ENCODE measurements around the gene FBXL14. TPM values are rescaled to one million over a fixed set of nuclear protein-coding genes. Genes with fewer than 3 reads are reported as not detected.

FBXL14 gene
- total RNA-seq, 2 donors from 2014 or later: 10.0 to 20.4 TPM

DNA sequence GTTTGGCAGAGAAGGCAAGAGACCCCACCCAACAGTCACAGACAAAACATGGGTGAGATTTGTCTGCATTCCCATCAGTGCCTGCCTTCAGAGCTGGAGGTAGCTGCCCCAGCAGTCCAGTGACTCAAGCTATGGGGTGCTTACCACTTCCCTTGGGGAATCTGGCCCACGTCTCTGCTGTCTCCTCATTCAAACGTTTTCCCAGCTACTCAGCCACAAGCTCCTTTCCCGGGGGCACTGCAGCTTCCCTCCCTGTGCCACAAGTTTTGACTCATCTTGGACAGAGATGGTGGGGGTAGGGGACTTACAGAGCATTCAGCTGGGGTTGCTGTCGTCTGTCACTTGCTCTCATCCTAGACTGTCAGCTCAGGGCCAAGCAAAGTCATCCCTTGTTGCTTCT is 66.6 kb downstream of the FBXL14 start:
- peak; percentile 52 for DNase-seq
- H3K9me3 ChIP-seq (ENCODE audit: control insufficient read depth, low read length): no peaks in the 10 kb centered on the region
- H3K36me3 ChIP-seq (ENCODE audit: control insufficient read depth, insufficient read depth, low read length): no peaks in the 10 kb centered on the region
- H3K36me3 Mint-ChIP-seq (ENCODE audit: low read depth): no peaks in the 10 kb centered on the region
- peaks cover 7% of the 10 kb centered on the region for H3K4me1 ChIP-seq (ENCODE audit: control insufficient read depth, insufficient read depth, low read length)
- TF ChIP-seq, protein P1, sequence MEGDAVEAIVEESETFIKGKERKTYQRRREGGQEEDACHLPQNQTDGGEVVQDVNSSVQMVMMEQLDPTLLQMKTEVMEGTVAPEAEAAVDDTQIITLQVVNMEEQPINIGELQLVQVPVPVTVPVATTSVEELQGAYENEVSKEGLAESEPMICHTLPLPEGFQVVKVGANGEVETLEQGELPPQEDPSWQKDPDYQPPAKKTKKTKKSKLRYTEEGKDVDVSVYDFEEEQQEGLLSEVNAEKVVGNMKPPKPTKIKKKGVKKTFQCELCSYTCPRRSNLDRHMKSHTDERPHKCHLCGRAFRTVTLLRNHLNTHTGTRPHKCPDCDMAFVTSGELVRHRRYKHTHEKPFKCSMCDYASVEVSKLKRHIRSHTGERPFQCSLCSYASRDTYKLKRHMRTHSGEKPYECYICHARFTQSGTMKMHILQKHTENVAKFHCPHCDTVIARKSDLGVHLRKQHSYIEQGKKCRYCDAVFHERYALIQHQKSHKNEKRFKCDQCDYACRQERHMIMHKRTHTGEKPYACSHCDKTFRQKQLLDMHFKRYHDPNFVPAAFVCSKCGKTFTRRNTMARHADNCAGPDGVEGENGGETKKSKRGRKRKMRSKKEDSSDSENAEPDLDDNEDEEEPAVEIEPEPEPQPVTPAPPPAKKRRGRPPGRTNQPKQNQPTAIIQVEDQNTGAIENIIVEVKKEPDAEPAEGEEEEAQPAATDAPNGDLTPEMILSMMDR (conservative IDR thresholded peaks at IDR 0.05): no peak
- no peak overlapping the region for H3K4me3 ChIP-seq (ENCODE audit: low read length)
- no peak overlapping the region for H3K9ac ChIP-seq (ENCODE audit: extremely low read depth, low read length, poor library complexity, severe bottlenecking)
- H3K4me3 Mint-ChIP-seq: no peak overlapping the region
- H3K27ac Mint-ChIP-seq: no peak overlapping the region
- H3K9me3 Mint-ChIP-seq: no peaks in the 10 kb centered on the region
- 70 to 100% methylated on average over 1 to 4 of the region's 4 CpGs for WGBS, 2 experiments (ENCODE audit: insufficient coverage in 1 of 2, insufficient read length in 1 of 2)
- peaks cover 30% of the 10 kb centered on the region for H3K4me1 Mint-ChIP-seq
- H3K27me3 Mint-ChIP-seq (ENCODE audit: insufficient read depth): peaks cover 78% of the 10 kb centered on the region
- peaks cover 58% of the 10 kb centered on the region for H3K27me3 ChIP-seq (ENCODE audit: control insufficient read depth, insufficient read depth, low read length, poor library complexity, severe bottlenecking)
- no peak overlapping the region for H3K27ac ChIP-seq (ENCODE audit: low read depth, low read length)

DNA sequence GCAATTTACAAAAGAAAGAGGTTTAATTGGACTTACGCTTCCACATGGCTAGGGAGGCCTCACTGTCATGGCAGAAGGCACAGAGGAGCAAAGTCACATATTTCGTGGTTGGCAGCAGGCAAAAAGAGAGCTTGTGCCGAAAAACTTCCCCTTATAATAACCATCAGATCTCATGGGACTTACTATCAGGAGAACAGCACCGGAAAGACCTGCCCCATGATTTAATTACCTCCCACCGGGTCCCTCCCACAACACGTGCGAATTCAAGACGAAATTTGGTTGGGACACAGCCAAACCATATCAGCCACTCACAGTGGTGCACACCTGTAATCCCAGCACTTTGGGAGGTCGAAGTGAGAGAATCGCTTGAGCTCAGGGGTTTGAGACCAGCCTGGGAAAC is 68.5 kb downstream of the FBXL14 start:
- Mint-ChIP-seq H3K36me3 (ENCODE audit: low read depth) (no peaks in the 10 kb centered on the region), H3K27ac (no peak overlapping the region), H3K4me1 (peaks cover 30% of the 10 kb centered on the region), H3K27me3 (ENCODE audit: insufficient read depth) (peaks cover 60% of the 10 kb centered on the region), H3K9me3 (no peaks in the 10 kb centered on the region), H3K4me3 (no peak overlapping the region)
- Histone ChIP-seq H3K27me3 (ENCODE audit: control insufficient read depth, insufficient read depth, low read length, poor library complexity, severe bottlenecking) (peaks cover 40% of the 10 kb centered on the region), H3K9ac (ENCODE audit: extremely low read depth, low read length, poor library complexity, severe bottlenecking) (no peak overlapping the region), H3K27ac (ENCODE audit: low read depth, low read length) (no peak overlapping the region), H3K4me3 (ENCODE audit: low read length) (no peak overlapping the region), H3K4me1 (ENCODE audit: control insufficient read depth, insufficient read depth, low read length) (peaks cover 7% of the 10 kb centered on the region), H3K36me3 (ENCODE audit: control insufficient read depth, insufficient read depth, low read length) (no peaks in the 10 kb centered on the region), H3K9me3 (ENCODE audit: control insufficient read depth, low read length) (no peaks in the 10 kb centered on the region)
- TF ChIP-seq, protein P1 (conservative IDR thresholded peaks at IDR 0.05): no peak
- WGBS, 2 experiments (ENCODE audit: insufficient coverage in 1 of 2, insufficient read length in 1 of 2): 82 to 90% methylated on average over 7 to 10 of the region's 10 CpGs
- DNase-seq: peak; percentile 37

DNA sequence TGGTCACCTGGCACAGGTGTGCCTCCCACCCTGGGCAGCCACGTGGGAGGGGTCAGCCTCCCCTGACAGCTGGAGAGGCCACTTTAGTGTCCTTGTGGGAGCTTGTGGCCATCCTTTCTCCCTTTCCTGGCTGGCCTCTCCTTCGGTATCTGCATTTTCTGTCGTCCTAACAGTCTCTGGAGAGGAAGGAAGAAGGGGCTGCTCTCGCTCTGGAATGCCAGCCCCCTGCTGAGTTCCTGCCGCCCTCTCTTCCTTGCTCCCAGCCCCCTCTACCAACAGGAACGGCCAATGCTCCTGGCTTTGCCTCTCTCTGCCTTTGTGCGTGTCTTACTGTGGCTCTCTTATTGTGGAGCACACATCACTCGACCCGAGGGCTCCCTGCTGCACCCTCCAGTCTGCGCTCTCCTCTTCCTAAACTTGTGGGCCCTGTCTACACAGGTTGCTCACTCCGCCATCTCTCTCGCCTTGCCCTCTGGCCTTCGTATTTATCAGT is 70.8 kb downstream of the FBXL14 start:
- no peak overlapping the region for H3K9ac ChIP-seq (ENCODE audit: extremely low read depth, low read length, poor library complexity, severe bottlenecking)
- Mint-ChIP-seq H3K9me3 (no peaks in the 10 kb centered on the region), H3K4me3 (no peak overlapping the region), H3K36me3 (ENCODE audit: low read depth) (no peaks in the 10 kb centered on the region), H3K27ac (peak overlapping the region; percentile 20), H3K4me1 (peaks cover 29% of the 10 kb centered on the region), H3K27me3 (ENCODE audit: insufficient read depth) (peaks cover 53% of the 10 kb centered on the region)
- peaks cover 14% of the 10 kb centered on the region for H3K4me1 ChIP-seq (ENCODE audit: control insufficient read depth, insufficient read depth, low read length)
- 40 to 51% methylated on average over 10 to 13 of the region's 13 CpGs for WGBS, 2 experiments (ENCODE audit: insufficient coverage in 1 of 2, insufficient read length in 1 of 2)
- TF ChIP-seq, protein P1 (conservative IDR thresholded peaks at IDR 0.05): no peak
- H3K27ac ChIP-seq (ENCODE audit: low read depth, low read length): no peak overlapping the region
- H3K9me3 ChIP-seq (ENCODE audit: control insufficient read depth, low read length): no peaks in the 10 kb centered on the region
- peaks cover 25% of the 10 kb centered on the region for H3K27me3 ChIP-seq (ENCODE audit: control insufficient read depth, insufficient read depth, low read length, poor library complexity, severe bottlenecking)
- no peaks in the 10 kb centered on the region for H3K36me3 ChIP-seq (ENCODE audit: control insufficient read depth, insufficient read depth, low read length)
- peak; percentile 93 for DNase-seq
- H3K4me3 ChIP-seq (ENCODE audit: low read length): no peak overlapping the region
